GM21825 (cell line): ENCODE data around the gene FKRP.
"Not testable (repeated sequence)": the region's sequence is repeated elsewhere in the genome, so short reads cannot be mapped to it uniquely, and the experiment has no call there.

Experiments used
- ATAC-seq: cut with Tn5 transposase; IDR thresholded peaks from one replicate; pipeline ENCODE4 v1.9.1; 2021; ENCODE audit warnings: mild to moderate bottlenecking, moderate library complexity; ENCODE audit not compliant: unreplicated experiment

FKRP gene, protein sequence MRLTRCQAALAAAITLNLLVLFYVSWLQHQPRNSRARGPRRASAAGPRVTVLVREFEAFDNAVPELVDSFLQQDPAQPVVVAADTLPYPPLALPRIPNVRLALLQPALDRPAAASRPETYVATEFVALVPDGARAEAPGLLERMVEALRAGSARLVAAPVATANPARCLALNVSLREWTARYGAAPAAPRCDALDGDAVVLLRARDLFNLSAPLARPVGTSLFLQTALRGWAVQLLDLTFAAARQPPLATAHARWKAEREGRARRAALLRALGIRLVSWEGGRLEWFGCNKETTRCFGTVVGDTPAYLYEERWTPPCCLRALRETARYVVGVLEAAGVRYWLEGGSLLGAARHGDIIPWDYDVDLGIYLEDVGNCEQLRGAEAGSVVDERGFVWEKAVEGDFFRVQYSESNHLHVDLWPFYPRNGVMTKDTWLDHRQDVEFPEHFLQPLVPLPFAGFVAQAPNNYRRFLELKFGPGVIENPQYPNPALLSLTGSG

DNA sequence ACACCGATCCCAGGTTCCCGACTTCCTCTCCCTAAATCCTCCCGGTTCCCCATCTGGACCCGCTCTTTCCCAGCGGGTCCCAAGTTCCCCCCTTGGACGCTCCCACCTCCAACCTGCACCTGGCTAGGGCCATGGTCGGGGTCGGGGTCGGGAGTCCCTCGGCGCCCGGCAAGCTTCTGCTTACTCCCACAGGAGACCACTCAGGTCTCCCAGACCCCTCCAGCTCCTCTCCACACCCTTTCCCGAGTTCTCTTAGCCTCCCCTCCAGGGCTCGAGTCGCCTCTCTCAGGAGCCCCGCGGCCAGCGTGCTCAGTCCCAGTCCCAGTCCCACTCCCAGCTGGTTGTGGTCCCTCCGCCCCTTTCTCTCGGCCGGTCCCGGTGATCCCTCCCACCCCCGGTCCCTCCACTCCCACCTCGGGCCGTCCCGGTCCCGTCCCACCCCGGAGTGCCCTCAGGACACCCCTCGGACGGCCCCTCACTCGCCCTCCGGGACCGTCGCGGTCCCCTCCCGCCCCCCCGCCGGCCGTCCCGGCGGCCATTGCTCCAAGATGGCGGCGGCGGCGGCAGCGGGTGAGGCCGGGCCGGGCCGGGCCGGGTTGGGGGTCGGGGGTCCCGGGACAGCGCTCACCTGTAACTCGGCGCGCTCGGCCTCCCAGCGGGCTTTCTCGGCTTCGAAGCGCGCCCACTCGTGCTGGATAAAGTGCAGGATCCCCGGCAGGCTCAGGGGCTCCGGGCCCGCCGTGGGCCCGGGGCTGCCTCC, at the start of gene FKRP:
FKRP (plus strand) TSS at position 537 of the 760 bp plus-strand sequence. CDS start 9,394 bp downstream, outside the sequence.
- ATAC-seq, result peak; percentile 29

DNA sequence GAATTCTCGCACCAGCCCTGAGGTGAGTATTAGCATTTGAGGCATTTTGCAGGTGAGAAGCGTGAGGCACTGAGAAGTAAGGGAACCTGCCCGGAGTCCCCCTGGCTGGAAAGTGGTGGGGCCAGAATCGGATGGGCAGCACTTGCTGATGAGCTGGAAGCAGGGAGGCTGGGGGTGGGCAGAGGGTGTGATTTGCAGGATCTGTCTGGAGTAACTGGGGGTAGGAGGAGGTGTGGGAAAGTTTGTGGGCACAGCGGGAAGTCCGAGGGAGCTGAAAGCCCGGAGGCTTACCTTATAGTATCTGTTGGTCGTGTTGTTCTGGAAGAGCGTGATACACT, 49.0 kb upstream of the FKRP start:
- ATAC-seq, result no peak

DNA sequence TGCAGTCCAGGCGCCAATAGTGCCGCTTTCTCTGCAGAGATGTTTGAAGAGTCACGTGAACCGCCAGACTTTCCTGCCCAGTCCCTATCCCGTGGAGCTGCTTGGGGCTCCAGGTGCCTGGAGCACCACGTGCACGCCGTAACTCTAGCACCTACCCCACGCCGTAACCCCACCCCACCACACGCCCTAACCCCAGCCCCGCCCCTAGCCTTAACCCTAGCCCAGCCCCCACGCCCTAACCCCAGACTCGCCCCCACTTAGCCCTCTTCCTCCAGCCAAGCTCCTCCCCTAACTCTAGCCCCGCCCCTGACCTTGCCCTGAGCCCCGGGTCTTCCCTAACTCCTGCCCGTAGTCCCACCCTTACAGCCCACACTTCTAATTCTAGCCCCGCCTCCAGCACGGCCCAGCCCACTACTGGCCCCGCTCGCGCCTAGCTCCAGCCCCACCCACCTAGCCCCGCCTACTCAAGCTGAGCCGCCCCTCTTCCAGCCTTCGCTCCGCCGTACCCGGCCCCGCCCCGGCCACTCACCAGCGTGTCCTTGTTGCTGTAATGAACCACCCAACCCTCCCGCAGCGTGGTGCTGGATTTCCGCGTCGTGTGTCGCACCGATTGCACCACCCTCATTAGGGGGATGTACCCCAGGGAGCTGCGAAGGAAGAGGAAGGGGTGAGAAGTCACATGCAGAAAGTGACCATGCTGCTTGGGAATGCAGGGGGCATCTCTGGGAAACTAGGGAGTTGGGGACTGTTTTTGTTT, 48.5 kb upstream of the FKRP start:
- no peak for ATAC-seq

DNA sequence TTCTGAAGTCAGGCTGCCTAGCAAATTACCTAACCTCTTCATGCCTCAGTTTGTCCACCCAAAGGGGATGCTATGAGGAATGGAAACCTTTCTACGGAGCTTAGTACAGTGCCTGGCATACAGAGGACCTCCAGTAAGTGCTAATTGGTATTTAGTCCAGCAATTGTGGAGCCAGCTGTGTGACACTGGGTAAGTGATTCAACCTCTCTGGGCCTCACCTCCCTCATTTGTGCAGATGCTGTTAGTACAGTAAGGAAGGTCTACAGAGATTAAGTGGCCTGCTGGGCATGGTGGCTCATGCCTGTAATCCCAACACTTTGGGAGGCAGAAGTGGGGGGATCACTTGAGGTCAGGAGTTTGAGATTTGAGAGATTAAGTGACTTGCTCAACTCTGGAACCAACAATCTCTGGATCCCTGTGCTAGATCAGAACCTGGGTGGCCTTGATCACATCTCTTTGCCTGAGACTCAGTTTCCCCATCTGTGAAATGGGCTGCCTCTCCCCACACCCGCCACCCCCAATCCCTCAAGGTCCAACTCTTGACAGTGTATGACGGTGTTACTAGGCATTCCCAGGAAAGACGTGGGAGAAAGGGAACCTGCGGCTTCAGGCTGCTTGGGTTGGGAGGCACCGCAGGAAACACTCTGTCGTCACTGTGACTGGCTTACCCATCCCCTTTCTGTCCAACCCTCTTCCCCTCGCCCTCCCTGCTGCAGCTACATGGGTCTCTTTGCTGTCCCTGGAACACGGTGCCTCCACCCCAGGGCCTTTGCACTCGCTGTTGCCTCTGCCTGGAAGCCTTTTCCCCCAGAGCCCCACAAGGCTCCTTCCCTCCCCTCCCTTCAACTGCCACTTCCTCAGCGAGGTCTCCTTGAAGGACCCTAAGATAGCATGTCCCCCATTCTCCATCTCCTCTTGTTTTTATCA, 47.2 kb upstream of the FKRP start:
- no peak for ATAC-seq

DNA sequence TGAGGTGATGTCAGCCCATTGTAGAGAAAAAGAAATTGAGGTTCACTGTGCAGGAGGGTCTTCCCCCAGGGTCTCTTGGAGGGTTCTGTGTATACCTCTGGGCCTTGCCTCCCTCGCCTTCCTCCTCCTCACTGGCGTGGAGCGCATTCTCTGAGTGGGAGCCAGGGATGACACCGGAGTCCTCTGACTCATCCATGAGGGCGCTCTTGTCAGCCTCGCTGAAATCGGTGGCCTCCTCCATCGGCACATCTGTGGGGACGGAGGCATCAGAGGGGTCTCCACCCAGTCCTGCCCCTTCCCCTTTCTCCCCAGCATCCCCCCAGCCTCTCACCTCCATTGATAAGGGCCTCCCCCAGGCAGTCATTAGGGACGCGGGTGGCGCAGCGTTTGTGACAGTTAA, 45.2 kb upstream of the FKRP start:
- no peak for ATAC-seq

DNA sequence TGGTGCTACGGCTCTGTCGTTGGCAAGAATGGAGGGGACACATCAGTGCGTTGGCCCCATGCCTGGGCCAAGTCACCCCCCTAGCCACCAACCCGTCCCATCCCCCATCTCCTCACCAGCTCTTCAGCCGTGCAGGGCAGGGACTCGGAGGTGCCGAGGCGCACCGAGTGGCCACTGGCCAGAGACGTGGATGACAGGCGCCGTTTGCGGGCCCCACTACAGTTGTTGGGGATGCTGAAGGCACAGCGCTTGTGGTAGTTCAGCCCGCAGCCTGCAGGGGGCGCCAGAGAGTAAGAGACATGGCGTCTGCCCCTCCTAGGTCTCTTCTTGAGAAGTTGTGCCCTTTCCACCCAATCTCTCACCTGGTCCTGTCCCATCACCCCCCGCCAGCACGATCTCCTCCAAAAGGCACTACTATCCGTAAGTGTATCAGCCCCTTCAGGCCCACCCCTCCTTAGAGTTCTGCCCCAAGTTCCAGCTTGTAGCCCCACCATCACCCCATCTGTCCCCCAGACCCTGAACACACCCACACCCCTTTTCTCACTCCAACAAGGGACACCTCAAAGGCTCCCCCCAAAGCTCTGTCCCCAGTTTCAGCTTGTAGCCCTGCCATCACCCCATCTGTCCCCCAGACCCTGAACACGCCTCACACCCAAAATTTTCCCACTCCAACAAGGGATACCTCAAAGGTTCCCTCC, 41.3 kb upstream of the FKRP start:
- ATAC-seq, result no peak

DNA sequence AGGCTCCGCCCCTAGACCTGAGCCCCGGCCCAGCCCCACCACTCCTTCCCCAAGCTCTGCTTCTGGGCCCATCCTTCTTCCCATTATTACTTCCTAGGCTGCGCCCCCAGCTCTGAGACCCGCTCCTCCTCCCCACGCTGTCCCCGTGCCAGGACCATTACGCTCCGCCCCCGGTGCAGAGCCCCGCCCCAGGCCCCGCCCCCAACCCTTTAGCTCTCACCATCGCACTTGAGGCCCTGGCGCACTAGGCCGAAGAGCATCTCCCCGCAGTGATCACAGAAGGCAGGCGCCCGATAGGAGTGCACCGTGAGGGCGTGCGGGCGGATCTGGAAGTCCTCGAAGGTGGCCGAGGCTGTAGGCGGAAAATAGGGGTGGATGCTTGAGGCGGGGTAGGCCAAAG, 35.2 kb upstream of the FKRP start:
- no peak for ATAC-seq

DNA sequence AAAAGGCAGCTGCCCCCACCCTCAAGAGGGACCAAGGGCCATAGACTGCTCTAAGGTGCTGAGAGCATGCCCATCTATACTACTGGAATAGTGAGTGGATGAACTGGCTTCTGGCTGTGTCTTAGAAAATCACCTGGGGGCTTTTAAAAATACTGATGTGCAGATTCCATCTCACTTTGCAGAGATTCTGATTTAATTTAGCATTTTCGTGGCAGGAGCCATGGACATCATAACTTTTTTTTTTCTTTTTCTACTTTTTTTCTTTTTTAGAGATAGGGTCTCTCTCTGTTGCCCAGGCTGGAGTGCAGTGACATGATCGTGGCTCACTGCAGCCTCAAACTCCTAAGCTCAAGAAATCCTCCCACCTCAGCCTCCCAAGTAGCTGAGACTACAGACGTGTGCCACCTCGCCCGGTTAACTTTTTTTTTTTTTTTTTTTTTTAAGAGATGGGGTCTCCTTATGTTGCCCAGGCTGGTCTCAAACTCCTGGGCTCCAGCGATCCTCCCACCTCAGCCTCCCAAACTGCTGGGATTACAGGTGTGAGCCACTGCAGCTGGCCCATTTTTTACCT, 33.0 kb upstream of the FKRP start:
- not testable (repeated sequence) for ATAC-seq

DNA sequence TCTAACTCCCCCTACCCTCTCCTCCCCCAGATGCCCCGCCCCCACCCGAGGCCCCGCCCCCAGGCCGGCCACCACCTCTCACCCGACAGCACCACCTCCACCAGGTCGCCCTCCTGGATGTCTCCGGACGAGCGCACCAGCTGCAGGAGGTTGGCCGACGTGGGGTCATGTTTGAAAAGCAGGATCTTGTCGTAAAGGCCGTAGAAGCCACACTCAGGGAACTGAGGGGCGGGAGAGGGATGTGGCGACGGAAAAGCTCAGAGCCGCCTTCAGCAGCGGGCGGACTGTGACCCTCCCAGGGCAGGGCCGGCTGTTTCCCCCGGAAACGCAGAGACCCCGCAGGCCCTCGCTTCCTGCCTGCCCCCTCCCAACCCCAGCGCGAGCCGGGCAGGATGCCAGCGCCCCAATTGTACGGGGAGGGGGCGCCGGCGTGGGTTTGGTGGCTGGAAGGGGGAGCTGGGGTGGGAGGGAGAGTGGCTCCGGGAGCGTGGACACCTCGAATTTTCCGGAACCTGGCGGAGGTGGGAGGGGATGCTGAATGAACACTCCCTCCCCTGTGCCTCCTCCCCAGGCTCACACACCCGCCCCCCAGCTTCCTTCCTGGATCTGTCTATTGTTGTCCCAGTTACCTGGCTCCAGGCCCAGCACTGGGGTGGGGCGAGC, 31.9 kb upstream of the FKRP start:
- no peak for ATAC-seq

DNA sequence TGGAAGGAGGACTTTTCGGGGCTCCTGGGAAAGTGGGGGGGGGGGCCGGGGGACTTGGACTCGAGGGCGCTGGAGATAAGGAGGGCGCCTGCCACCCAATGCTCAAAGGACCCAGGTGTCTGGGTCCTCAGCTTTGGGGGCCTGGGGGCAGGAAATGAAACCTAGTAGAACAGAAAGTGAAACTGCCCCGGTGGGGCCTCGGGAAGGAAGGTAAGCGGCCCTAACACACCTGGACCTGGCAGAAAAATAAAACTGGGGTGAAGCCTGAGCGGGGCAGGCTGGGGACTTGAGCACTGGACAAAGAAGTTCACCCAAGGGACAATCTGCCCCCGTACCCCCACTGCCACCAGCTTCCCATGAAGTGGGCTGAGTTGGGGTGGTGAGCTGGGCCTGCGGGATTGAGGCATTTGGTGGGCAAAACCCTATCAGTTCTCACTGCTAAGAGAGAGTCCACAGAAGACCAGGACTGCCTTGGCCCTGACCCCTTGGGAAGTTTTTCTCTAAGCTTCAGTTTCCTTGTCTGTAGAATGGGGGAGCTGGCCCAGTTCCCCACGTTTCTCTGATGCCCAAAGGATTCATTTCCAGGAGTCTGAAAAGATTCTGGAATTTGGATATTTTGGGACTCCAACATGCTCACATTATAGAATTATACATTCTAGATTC, 31.3 kb upstream of the FKRP start:
- no peak for ATAC-seq

DNA sequence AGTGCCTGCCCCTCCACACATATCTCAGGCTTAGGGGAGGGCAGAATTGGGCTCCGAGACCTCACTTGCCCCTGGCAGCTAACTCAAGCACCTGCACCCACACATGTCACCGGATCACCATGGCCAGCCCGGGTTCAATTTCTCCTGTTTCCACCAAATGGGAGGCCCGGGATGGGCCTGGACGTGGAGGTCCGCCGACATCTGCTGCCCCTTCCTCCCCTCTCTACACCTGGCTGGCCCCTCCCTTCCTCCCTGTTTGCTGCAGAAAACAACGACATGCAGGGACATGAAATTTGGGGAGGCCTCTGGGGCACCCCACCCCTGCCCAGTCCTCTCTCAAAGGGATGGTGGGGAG, 30.3 kb upstream of the FKRP start:
- ATAC-seq, result no peak

DNA sequence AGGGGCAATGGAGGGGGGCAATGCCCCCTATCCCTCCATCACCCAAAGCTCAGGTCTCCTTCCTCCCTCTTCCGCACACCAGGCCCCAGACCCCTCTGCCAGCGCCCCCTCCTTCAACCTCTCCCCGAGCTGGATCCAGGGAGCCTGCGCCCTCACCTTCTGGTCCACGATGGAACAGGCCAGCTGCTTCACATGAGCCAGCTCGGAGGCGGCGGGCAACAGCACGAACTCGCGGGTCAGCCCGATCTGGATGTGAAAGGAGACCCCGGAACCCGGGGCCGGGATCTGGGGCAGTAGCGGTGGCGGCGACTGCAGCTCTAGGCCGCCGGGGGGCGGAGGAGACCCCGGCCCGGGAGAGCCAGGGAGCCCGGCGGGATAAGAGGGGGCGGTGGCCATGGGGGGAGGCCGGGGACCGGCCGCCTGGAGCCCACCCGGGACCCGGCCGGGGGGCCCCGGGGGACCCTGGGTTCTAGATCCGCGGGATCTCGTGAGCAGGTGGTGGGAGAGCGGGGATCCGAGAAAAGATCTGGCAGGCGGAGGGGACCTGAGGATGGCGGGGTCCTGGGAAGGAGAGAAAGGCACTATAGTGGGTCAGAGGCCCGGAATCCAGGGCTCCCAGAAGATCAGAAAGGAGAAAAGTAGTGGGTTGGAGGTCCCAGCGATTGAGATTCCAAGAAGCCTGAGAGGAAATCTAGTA, 29.7 kb upstream of the FKRP start:
- no peak for ATAC-seq

DNA sequence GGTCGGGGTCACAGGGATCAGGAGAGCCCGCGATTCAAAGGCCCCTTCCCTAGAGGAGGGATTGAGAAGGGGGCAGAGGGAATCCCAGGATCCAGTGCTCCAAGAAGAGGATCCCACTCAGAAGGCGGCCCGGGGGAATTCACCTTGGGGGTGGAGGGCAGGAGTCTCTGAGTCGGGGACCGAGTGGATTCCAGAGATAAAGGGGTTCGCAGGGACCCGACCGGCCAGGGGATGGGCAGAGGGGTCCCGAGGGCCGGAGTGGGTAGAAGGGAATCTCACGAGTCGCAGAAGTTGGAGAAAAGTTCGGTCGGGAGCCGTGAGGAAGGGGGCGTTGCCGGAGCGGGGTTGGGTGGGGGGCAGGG, 29.2 kb upstream of the FKRP start:
- no peak for ATAC-seq

DNA sequence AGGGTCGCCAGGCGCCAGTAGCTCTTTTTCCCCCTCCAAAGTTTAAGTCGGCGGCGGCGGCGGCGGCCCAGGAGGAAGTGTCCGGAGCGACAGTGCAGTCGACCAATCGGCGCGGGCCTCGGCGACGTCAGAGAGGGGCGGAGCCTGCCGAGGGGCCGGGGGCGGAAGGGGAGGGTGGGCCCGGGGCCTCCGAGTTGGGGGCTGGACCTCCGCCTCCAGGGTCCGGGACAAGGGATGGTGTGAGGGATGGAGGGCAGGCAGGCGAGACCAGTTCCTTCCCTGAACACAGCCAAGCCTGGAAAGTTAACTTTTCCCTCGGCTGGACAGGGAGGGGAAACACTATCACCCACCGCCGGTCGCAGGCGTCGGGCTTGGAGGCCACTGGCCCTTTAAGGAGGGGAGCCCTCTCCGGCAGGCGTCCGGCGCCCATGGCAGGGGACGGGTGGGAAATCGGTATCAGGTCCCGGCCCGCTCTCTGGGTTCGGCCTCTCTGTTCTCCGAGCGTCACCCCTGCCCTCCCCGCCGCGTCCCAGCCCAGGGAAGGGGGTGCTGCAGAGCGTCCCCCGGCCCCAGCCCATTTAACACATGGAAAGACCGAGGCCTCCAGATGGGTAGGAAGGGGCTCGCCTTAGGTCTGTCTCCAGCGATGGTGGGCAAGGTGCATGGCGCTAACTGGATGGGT, 28.7 kb upstream of the FKRP start, which contains the start of gene PRKD2:
PRKD2 (minus strand) TSS at position 81 of the 682 bp plus-strand sequence. CDS start 744 bp downstream, outside the sequence.
- peak; percentile 30 for ATAC-seq

DNA sequence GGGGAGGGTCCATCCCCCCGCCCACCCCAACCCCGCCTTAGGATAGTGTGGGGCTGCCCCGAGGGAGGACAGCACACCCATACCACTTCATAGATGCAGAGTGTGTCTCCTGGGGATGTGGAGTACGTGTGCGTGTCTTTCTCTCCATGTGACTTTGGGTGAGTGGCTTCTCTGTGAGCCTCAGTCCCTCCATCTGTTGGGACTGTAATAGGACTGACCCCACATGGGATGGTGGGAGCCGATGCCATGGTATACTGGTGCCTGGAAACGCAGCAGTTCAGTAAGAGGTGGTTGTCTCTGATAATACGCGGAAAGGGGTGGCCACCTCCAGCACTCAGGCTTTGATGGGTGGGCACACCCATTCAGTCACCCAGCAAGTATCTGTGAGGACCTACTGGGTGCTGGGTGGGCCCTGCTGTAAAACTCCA, 28.1 kb upstream of the FKRP start:
- ATAC-seq, result no peak

DNA sequence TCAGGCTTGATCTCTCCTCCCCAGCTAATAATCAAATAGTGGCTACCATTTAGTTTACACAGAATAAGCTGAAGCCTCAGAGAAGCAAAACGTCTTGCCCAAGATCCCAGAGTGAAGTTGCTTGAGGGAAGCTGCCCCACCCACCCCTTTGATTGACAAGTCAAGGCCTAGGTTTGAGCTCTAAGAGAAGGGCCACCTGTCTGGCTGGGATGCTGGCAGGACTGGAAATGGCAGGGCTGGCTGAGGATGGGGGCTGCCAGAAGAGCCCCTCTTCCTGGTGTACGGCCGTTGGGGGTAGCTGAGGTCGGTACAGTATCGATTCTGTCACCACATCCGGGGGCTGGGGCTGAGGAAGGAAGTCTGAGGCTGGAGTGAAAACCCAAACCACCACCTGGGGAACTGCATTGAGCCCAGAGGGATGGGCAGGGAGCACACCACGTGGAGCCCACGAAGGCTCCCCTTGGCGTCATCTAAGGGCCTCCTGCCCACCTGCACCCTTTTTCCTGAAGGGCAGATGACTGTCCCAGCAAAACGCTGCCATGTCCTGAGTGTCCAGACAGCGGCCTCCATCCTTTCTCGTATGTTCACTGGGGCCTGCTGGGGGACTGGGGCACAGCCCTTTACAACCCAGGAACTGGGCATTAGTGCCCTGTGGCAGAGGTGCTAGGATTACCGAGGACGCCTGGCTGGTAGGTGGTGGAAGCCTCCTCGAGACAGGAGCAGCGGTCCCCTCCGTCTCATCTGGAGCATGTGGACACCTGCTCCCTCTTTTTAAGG, 27.5 kb upstream of the FKRP start:
- ATAC-seq, result no peak
